GM10266 (cell line): ENCODE data around the gene CNKSR2.
A peak's percentile ranks its signal among the peaks of the same experiment; 100 is the strongest.

ENCODE experiments used
- DNase-seq: peaks from one replicate; pipeline ENCODE4 v3.0.0; 2012; ENCODE audit errors: extremely low spot score
- CTCF ChIP-seq: IDR thresholded peaks from 2 replicates; pipeline ENCODE4 v1.5.1; 2012; ENCODE audit warnings: mild to moderate bottlenecking, low read depth; ENCODE audit not compliant: control insufficient read depth, insufficient read depth; ENCODE audit errors: missing control alignments

CNKSR2 gene

GRCh38 chrX:21374163-21374993 is at the start of gene CNKSR2:
CNKSR2 (plus strand) TSS chrX:21374418; CDS start chrX:21374898, 480 bp downstream.
- TF ChIP-seq CTCF = no peak
- peak; percentile 55 for DNase-seq

GRCh38 chrX:21354725-21355124 is 19.5 kb upstream of the CNKSR2 start:
- DNase-seq = no peak
- TF ChIP-seq CTCF = no peak

GRCh38 chrX:21355831-21356230 is 18.4 kb upstream of the CNKSR2 start:
- no peak for TF ChIP-seq CTCF
- DNase-seq = no peak

- TF ChIP-seq CTCF = no peak
- DNase-seq = no peak
Measured at GRCh38 chrX:21369613-21370012, 4.6 kb upstream of the CNKSR2 start.

GRCh38 chrX:21373001-21373400 is 1.2 kb upstream of the CNKSR2 start:
- no peak for TF ChIP-seq CTCF
- no peak for DNase-seq

- no peak for TF ChIP-seq CTCF
- DNase-seq = peak; percentile 5
Measured at GRCh38 chrX:21373637-21374162, 518 bp upstream of the CNKSR2 start.

- peak; percentile 6 for DNase-seq
- no peak for TF ChIP-seq CTCF
Measured at GRCh38 chrX:21374994-21375707, 933 bp downstream of the CNKSR2 start.
